Natural killer cell treated with Interleukin-12 subunit alpha and Interleukin-12 subunit beta and Interleukin-15 and Interleukin-18, amount 100 ng/mL, for 72 hours (primary cell): ENCODE results near the gene PCGF3. TPM values are rescaled to one million over a fixed set of nuclear protein-coding genes. Genes with fewer than 3 reads are reported as not detected.

ENCODE experiments used
- ATAC-seq, 2 donors: fragments of 150-1000 bp; cut with Tn5 transposase in 1 of 2; sonication (Bioruptor Pico), chemical (Tn5 transposase) in 1 of 2; 2 replicates each; pipeline ENCODE4 v1.10.0; 2021
- DNase-seq: peaks from one replicate; pipeline ENCODE4 v3.0.0; 2022; ENCODE audit warnings: low spot score
- H3K27ac Mint-ChIP-seq, 2 donors: 1 replicate in 1 of 2; 2 replicates in 1 of 2; pipeline ENCODE4 v1.8.0; 2022; ENCODE audit warnings: mixed read lengths in 2 of 2, mild to moderate bottlenecking in 1 of 2, moderate library complexity in 1 of 2
- H3K27me3 Mint-ChIP-seq, 2 donors: 1 replicate in 1 of 2; 2 replicates in 1 of 2; pipeline ENCODE4 v1.8.0; 2022; ENCODE audit warnings: mixed read lengths in 2 of 2
- H3K36me3 Mint-ChIP-seq: one replicate; pipeline ENCODE4 v1.8.0; 2022; ENCODE audit warnings: mixed read lengths
- H3K4me1 Mint-ChIP-seq, 2 donors: 1 replicate in 1 of 2; 2 replicates in 1 of 2; pipeline ENCODE4 v1.8.0; 2022; ENCODE audit warnings: low read depth in 2 of 2, mixed read lengths in 2 of 2, mild to moderate bottlenecking in 1 of 2
- H3K4me3 Mint-ChIP-seq: one replicate; pipeline ENCODE4 v1.8.0; 2022; ENCODE audit warnings: mixed read lengths
- H3K9me3 Mint-ChIP-seq: 2 replicates; pipeline ENCODE4 v1.8.0; 2022; ENCODE audit warnings: mixed read lengths
- total RNA-seq, 2 donors: library from RNA; stranded (reverse); gene quantifications; one replicate each; pipeline ENCODE4 v1.2.3, GENCODE V29; 2022

Gene PCGF3
- total RNA-seq, 2 donors from 2014 or later = 50.6 to 54.3 TPM

DNA sequence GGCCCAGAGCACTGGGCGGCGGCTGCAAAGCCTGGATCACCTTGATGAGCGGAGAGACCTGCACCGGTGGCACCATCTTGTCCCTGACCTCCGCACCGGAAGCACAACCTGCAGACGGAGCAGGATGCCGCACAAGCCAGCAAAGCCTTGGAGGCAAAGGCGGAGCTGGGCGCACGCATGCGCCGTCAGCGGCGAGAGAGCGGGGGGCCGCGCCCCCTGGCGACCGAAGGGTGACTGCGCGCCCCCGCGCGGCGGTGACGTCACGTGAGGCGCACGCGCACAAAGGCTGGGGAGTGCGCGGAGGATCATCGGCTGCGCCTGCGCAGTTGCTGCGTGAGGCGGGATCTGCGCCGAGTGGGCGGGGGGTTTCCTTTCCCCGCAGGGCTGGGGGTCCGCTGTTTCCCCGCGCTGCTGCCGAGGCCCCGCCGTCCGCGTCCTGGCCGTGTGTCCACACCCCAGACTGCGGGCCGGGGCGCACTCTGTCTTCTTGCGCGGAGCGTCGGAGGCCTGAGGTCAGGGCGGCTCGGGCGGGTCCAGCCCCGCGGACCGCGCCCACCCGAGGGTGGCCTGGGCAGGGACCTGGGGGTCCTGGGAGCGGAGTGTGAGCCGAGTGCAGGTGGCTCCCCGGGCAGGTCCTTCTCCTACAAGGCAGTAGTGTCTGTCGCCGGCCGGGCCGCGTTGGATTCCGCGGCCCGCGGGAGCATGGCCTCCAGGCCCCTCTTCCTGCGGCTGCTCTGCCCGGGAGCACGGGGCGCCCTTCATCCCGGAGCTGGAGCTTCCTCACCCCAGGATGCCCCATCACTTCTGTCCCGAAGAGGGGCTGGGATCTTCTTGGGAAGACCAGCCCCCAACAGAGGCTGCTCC lies 31.2 kb upstream of the PCGF3 start, which contains the start of the genes ATP5ME and MYL5:
ATP5ME (minus strand) TSS at position 105 of the 864 bp plus-strand sequence; CDS start at position 76, 29 bp downstream.
MYL5 (plus strand) TSS at position 371 of the 864 bp plus-strand sequence. CDS start 3,485 bp downstream, outside the sequence.
- Mint-ChIP-seq H3K4me3 (peak within 1 kb of the TSS; percentile 88), H3K27ac (peak within 1 kb of the TSS; percentile 69 to 77), H3K27me3 (no peaks in the 10 kb centered on the region)

DNA sequence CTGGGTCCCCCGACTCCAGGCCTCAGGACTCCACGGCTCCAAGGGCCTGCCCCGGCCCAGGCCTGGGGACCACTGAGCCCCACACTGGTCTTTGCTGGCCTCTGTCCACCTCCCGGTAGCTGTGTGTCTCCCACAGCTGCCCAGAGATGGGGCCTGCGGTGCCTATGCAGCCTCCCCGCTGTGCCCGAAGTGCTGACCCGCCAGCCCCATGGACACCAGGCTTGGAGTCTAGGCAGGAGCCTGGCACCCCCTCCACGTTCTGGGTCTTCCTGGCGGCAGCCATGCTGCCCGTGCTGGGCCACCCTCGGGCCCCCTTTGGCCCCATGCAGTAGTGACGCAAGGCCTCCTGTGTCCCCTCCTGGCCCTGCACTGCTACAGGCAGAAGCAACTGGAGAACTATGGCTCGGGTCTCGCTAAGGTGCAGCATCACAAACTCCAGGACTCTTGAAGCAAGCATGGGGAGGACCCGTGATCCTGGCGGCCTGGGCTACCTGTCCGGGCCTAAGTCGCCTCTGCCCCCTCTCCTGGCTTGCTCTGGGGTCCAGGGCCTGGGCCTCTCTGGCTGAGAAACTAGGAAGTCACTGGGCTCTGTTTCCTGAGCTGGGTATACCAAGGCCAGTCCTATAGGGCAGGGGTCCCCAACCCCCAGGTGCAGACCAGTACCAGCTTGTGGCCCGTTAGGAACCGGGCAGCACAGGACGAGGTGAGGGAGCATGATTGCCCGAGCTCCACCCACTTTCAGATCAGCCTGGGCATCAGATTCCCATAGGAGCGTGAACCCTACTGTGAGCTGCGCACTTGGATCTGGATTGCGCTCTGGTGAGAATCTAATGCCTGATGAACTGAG lies 30.4 kb upstream of the PCGF3 start:
- Mint-ChIP-seq H3K27me3 (no peaks in the 10 kb centered on the region), H3K4me1 (peaks cover 7 to 15% of the 10 kb centered on the region in 2 donors), H3K36me3 (peaks cover 5% of the 10 kb centered on the region), H3K9me3 (no peaks in the 10 kb centered on the region), H3K27ac (peak overlapping the region; percentile 65 to 69), H3K4me3 (peak overlapping the region; percentile 68)
- peak; percentile 0 to 10 for ATAC-seq
- no peak for DNase-seq

More for the DNA sequence above, 31.2 kb upstream of the PCGF3 start, which contains the start of the genes ATP5ME and MYL5:
- DNase-seq (peak; percentile 98), ATAC-seq (peak; percentile 95 to 96)
- Mint-ChIP-seq H3K9me3 (no peaks in the 10 kb centered on the region), H3K4me1 (peaks cover 7 to 9% of the 10 kb centered on the region in 2 donors), H3K36me3 (peaks cover 5% of the 10 kb centered on the region)

DNA sequence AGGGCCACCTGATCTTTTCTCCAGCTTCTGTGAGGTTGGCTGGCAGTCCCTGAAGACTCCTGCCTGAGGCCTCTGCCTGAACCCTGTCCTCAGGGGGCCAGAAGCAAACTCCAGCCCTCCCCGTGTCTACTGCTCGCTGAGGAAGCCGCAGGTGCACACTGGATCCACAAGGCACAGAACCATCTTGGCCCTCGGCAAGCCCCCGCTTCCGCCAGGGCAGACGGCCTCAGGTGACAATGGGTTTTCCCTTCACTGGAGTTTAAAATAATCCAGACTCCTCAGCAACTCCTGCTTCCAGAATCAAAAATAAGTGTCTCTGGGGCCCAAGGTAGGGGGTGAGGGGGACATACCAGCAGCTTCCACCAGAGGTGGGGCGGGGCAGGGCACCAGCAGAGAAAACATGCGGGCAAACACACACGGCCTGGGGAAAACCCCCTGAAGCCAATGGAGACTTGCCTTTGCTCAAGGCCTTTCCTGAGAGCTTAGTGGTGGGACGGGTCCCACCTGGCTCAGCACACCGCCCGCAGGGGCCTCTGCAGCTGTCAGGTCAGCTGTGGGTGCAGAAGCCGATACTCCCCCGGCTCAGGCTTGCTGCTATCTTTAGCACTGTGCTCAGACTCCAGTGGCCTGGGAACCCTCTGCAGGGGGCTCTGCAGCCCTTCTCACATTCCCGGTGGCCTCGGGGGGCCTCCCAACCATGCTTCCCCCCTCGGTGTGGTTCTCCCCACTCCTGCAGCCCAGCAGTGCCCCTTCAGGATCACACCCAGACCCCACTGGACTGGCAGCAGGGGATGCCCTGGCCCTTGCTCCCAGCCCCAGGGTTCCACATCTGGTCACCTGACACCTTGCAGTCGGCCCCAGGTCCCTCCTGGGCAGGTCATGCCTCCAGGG lies 29.4 kb upstream of the PCGF3 start:
- Mint-ChIP-seq H3K36me3 (peaks cover 5% of the 10 kb centered on the region), H3K4me1 (peaks cover 7 to 21% of the 10 kb centered on the region in 2 donors), H3K4me3 (peak overlapping the region; percentile 68), H3K27ac (peak overlapping the region in 1 of 2 donors; percentile 69), H3K27me3 (no peaks in the 10 kb centered on the region), H3K9me3 (no peaks in the 10 kb centered on the region)
- no peak for ATAC-seq
- no peak for DNase-seq

DNA sequence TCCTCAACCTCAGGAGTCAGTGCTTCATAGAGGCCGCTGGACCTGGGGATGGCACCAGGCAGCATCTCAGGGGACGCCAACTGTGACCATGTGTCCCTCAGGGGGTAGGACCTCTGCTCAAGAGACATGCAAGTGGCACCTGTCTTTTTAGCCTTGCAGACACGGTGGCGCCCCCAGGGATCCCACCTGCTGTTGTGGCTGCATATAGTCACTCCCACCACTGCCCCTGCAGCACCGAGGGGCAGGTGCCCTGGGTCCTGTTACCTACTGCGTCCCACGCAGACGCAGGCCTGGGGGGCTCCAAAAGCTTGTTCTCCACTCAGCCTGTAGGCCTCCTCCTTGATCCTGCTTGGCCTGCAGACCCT lies 28.8 kb upstream of the PCGF3 start:
- H3K4me1 Mint-ChIP-seq = peaks cover 7 to 21% of the 10 kb centered on the region in 2 donors
- H3K27me3 Mint-ChIP-seq = no peaks in the 10 kb centered on the region
- no peak for ATAC-seq
- peaks cover 5% of the 10 kb centered on the region for H3K36me3 Mint-ChIP-seq
- H3K9me3 Mint-ChIP-seq = no peaks in the 10 kb centered on the region
- H3K27ac Mint-ChIP-seq = no peak overlapping the region
- no peak for DNase-seq
- no peak overlapping the region for H3K4me3 Mint-ChIP-seq

DNA sequence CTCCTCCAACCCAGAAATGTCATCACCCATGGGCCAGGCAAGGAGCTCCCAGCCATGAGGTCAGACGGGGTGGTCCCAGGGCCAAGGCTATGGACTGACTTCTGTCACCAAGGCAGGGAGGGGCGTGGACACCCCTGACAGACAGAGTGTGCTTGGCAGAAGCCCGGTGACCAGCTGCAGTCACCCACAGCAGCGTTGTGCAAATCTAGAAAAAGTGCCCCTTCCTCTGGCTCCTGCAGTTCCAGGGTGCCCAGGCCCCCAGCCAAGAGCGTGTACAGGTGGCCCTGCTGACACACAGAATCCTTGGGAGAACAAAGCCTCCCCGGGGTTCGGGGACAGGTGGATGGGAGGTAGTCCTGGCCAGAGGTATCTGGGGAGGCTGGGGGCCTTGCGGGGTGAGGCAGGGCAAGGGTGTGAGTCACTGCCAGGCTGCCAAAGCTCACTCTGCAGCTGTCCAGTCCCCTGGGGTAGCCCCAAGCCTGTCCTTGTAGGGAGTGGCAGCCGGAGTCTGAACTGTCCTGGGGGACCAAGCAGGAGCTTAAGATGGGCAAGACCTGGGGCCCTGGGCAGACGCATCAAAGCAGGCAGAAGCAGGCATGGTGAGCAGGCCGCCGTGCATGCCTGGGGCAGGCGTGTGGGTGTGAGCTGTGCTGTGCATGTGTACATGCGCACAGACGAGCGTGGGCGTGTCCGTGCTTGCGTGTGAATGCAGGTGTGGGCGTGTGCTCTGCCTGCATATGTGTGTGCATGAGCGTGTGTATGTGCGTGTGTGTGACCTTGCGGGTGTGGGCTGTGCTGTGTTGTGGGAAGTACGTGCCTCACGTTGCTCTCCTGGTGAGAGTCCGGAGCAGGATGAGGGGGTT lies 28.0 kb upstream of the PCGF3 start:
- peaks cover 7 to 21% of the 10 kb centered on the region in 2 donors for H3K4me1 Mint-ChIP-seq
- H3K4me3 Mint-ChIP-seq = no peak overlapping the region

DNA sequence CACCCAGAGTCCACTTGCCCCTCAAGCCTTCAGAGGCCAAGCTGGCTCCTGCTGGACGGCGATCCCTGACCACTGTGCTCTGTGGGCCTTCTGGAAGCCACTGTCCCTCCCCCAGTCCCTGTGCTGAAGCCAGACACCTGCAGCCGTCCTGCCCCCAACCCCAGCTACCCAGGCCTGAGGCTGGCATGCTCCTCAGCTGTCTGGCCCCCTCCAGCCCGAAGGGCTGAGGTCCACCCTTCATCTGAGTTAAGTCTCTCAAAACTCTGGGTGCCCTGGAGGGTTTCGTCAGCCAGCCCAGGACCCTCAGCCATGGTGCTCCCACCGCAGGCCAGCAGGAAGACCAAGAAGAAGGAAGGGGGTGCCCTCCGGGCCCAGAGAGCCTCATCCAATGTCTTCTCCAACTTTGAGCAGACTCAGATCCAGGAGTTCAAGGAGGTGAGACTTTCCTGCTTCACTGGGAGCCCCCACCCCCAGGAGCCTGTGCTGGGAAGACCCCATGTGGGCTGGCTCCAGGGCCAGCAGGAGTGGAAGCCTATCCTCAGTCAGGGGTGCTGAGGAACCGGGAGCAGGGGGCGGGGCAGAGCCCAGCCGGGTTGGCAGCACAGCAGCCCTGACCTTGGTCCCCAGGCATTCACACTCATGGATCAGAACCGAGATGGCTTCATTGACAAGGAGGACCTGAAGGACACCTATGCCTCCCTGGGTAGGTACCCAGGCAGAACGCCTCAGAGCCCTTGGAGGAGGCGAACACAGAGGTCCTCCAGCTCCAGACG lies 27.1 kb upstream of the PCGF3 start:
- peak overlapping the region in 1 of 2 donors; percentile 39 for H3K27ac Mint-ChIP-seq
- H3K4me1 Mint-ChIP-seq = peaks cover under 1 to 20% of the 10 kb centered on the region in 2 donors
- DNase-seq (no peak), ATAC-seq (no peak)
- H3K4me3 Mint-ChIP-seq = no peak overlapping the region
- H3K36me3 Mint-ChIP-seq = no peaks in the 10 kb centered on the region
- H3K27me3 Mint-ChIP-seq = no peaks in the 10 kb centered on the region
- H3K9me3 Mint-ChIP-seq = no peaks in the 10 kb centered on the region

More for the DNA sequence above, 28.0 kb upstream of the PCGF3 start:
- Mint-ChIP-seq H3K9me3 (no peaks in the 10 kb centered on the region), H3K27ac (peak overlapping the region in 1 of 2 donors; percentile 39), H3K36me3 (peaks cover 5% of the 10 kb centered on the region), H3K27me3 (no peaks in the 10 kb centered on the region)
- no peak for DNase-seq
- ATAC-seq = no peak

DNA sequence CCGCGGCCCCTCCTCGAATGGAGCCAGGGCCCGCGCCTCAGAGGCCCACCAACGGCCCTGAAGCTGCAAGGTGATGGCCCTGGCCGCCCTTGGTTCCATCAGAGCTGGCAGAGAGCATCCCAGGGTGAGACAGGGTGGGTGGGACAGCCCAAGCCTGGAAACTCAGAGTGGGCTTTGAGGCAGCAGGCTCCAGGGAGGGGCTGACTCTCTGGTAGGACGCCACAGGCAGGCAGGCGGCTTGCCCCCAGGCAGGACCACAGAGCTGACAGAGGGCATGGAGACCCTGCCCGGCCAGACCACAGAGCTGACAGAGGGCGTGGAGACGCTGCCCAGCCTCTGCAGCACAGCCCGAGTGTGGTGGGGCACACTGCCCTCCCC lies 26.5 kb upstream of the PCGF3 start:
- Mint-ChIP-seq H3K4me3 (no peak overlapping the region), H3K4me1 (peaks cover 0 to 19% of the 10 kb centered on the region in 2 donors), H3K36me3 (no peaks in the 10 kb centered on the region), H3K27ac (no peak overlapping the region), H3K27me3 (no peaks in the 10 kb centered on the region), H3K9me3 (no peaks in the 10 kb centered on the region)
- DNase-seq (no peak), ATAC-seq (no peak)

DNA sequence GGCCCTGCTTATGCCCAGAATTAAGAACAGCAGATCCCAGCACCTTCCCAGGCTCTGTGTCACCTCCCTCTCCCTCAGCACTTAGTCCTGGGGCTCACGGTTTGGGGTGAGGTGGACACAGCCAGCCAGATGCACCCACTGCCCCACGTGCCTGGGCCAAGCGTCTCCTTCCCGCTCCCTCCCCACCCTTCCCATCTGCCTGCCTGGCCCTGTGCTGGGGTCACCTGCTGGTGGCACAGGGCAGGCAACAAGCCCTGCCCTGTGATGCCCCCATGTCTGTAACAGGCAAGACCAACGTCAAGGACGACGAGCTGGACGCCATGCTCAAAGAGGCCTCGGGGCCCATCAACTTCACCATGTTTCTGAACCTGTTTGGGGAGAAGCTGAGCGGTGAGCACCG lies 26.0 kb upstream of the PCGF3 start:
- H3K4me3 Mint-ChIP-seq = no peak overlapping the region

DNA sequence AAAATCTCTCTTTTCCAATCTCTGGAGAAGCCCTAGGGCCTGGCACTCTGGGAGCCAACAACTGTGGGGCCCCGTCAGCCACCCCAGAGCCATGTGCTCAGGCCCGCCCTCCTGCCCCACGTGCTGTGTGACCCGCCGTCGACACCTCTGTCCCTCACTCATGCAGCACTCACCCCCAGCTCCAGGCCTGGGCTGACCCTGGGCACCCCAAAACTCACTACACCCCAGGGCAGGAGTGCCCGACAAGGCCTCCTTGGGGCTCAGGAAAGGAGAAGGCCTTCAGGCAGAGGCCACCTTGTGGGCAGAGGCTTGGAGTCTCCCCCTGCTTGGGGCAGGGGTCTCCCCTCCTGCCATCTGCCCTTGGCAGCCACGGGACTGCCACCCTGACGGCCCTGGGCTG lies 25.5 kb upstream of the PCGF3 start:
- H3K4me3 Mint-ChIP-seq = peak overlapping the region; percentile 76
- DNase-seq (no peak), ATAC-seq (no peak)
- peak overlapping the region; percentile 87 to 88 for H3K27ac Mint-ChIP-seq
- no peaks in the 10 kb centered on the region for H3K36me3 Mint-ChIP-seq
- H3K9me3 Mint-ChIP-seq = no peaks in the 10 kb centered on the region
- no peaks in the 10 kb centered on the region for H3K27me3 Mint-ChIP-seq
- H3K4me1 Mint-ChIP-seq = peaks cover 2 to 20% of the 10 kb centered on the region in 2 donors

More for the DNA sequence above, 26.0 kb upstream of the PCGF3 start:
- H3K36me3 Mint-ChIP-seq = no peaks in the 10 kb centered on the region
- peak overlapping the region in 1 of 2 donors; percentile 88 for H3K27ac Mint-ChIP-seq
- no peaks in the 10 kb centered on the region for H3K9me3 Mint-ChIP-seq
- ATAC-seq = no peak
- no peak for DNase-seq
- H3K27me3 Mint-ChIP-seq = no peaks in the 10 kb centered on the region
- H3K4me1 Mint-ChIP-seq = peaks cover 0 to 18% of the 10 kb centered on the region in 2 donors

DNA sequence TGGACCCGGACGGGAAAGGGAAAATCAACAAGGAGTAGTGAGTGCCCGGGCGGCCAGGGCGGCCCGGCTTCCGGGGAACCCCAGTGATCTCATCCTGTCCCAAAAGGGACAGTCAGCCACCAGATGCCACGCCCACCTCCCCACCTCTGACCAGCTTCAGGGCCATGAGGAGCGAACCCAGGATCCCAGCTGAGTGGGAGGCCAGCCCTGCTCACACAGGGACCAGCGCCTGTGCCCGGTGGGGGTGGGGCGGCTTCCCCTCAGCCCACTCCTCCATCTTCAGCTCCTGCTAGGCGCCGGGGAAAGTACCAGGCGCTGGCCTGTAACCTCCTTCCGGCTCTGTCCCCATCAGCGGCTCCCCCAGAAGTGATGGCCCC lies 25.1 kb upstream of the PCGF3 start:
- Mint-ChIP-seq H3K27me3 (no peaks in the 10 kb centered on the region), H3K36me3 (no peaks in the 10 kb centered on the region), H3K4me1 (peaks cover 5 to 22% of the 10 kb centered on the region in 2 donors), H3K27ac (peak overlapping the region; percentile 87 to 88), H3K9me3 (no peaks in the 10 kb centered on the region), H3K4me3 (peak overlapping the region; percentile 76)
- ATAC-seq (peak; percentile 71 to 76), DNase-seq (peak; percentile 77)

DNA sequence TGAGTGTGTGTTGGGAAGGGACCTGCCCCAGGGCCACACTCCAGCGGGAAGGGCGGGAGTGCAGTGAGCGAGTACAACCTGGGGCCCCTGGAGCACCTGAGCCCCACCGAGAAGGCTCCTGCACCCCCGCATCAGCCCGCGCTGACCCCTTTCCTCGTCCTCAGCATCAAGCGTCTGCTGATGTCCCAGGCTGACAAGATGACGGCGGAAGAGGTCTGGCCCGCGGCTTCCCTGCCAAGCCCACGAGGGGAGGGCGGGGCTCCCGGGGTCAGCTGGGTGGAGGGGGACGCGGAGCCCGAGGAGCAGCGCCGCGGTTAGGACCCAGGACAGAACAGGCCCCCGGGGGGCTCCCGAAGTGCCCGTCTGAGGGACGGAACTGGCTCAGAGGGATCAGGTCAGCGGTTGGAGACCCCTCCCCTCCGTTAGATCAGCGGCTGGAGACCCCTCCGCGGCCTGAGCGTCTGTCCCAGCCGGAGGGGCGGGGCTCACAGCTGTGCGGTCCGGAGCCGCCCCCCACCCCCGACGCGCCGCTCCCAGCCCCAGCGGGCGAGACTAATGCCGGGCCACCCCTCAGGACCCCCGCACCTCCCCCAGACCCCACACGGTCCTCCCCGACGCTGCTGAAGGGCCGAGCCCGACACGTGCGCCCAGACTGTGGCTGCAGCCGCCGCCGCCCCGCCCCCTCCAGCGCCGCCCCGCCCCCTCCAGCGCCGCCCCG lies 24.5 kb upstream of the PCGF3 start:
- no peaks in the 10 kb centered on the region for H3K36me3 Mint-ChIP-seq
- peak overlapping the region; percentile 87 to 88 for H3K27ac Mint-ChIP-seq
- no peaks in the 10 kb centered on the region for H3K27me3 Mint-ChIP-seq
- H3K4me3 Mint-ChIP-seq = peak overlapping the region; percentile 76
- DNase-seq (peak; percentile 91), ATAC-seq (peak; percentile 86 to 90)
- peaks cover 5 to 22% of the 10 kb centered on the region in 2 donors for H3K4me1 Mint-ChIP-seq
- no peaks in the 10 kb centered on the region for H3K9me3 Mint-ChIP-seq
